HG03354 (cell line): ENCODE measurements around the gene ECHDC1.

ENCODE experiments used
- ATAC-seq: cut with Tn5 transposase; IDR thresholded peaks from one replicate; pipeline ENCODE4 v1.9.1; 2021; ENCODE audit warnings: mild to moderate bottlenecking; ENCODE audit not compliant: unreplicated experiment, poor library complexity, severe bottlenecking

ECHDC1 gene

GRCh38 chr6:127247114-127248096 is 96.0 kb downstream of the ECHDC1 start:
- no peak for ATAC-seq

- no peak for ATAC-seq
These were observed 99.9 kb downstream of the ECHDC1 start for GRCh38 chr6:127243501-127243900.
